CD8-positive, alpha-beta memory T cell (primary cell): ENCODE data around the gene LRRC42. TPM values are rescaled to one million over a fixed set of nuclear protein-coding genes. Genes with fewer than 3 reads are reported as not detected.
"Not testable (repeated sequence)": the region's sequence is repeated elsewhere in the genome, so short reads cannot be mapped to it uniquely, and the experiment has no call there.

Source experiments
- CTCF ChIA-PET: fragments of 350-600 bp; sonication (Branson Sonifier 250); formaldehyde crosslinking; loops from one replicate; lab custom pipeline; 2021; ENCODE audit warnings: antibody characterized with exemption; lab: Charles Lee
- POLR2A ChIA-PET: fragments of 350-600 bp; sonication (Branson Sonifier 250); formaldehyde crosslinking; loops from one replicate; lab custom pipeline; 2021; ENCODE audit warnings: antibody characterized with exemption; lab: Charles Lee
- DNase-seq, 5 donors: peaks; one replicate each; pipeline versions ENCODE4 v3.0.0 to v3.0.0-alpha.2; 2020 to 2022; ENCODE audit warnings: mixed read lengths in 1 of 5
- H3K27ac ChIP-seq: one replicate; pipeline ENCODE4 v1.7.0; 2013; ENCODE audit warnings: low read depth, mild to moderate bottlenecking, low read length, moderate library complexity
- H3K27me3 ChIP-seq: 2 replicates; pipeline ENCODE4 v1.7.0; 2013; ENCODE audit warnings: low read length, mild to moderate bottlenecking; ENCODE audit not compliant: insufficient read depth, poor library complexity, severe bottlenecking
- H3K36me3 ChIP-seq: 2 replicates; pipeline ENCODE4 v1.7.0; 2013; ENCODE audit warnings: mild to moderate bottlenecking, low read length, moderate library complexity; ENCODE audit not compliant: insufficient read depth
- H3K4me1 ChIP-seq: 2 replicates; pipeline ENCODE4 v1.7.0; 2013; ENCODE audit warnings: mild to moderate bottlenecking, low read length, moderate library complexity; ENCODE audit not compliant: insufficient read depth
- H3K4me3 ChIP-seq: 2 replicates; pipeline ENCODE4 v1.7.0; 2013; ENCODE audit warnings: mild to moderate bottlenecking, low read length
- H3K9me3 ChIP-seq: 2 replicates; pipeline ENCODE4 v1.7.0; 2013; ENCODE audit warnings: mild to moderate bottlenecking, low read length
- H3K27ac Mint-ChIP-seq, 8 donors: one replicate each; pipeline ENCODE4 v1.8.0; 2020 to 2021; ENCODE audit warnings: mixed read lengths in 8 of 8, mild to moderate bottlenecking in 6 of 8, inconsistent platforms in 3 of 8, moderate library complexity in 3 of 8
- H3K27me3 Mint-ChIP-seq, 2 donors: one replicate each; pipeline ENCODE4 v1.8.0; 2020 to 2021; ENCODE audit warnings: mixed read lengths in 2 of 2, mild to moderate bottlenecking in 1 of 2, moderate library complexity in 1 of 2
- H3K36me3 Mint-ChIP-seq, 3 donors: one replicate each; pipeline ENCODE4 v1.8.0; 2020 to 2021; ENCODE audit warnings: mixed read lengths in 3 of 3, inconsistent platforms in 1 of 3, mild to moderate bottlenecking in 1 of 3
- H3K4me1 Mint-ChIP-seq, 3 donors: one replicate each; pipeline ENCODE4 v1.8.0; 2020 to 2021; ENCODE audit warnings: mixed read lengths in 3 of 3, inconsistent platforms in 1 of 3, mild to moderate bottlenecking in 1 of 3
- H3K4me3 Mint-ChIP-seq, 7 donors: one replicate each; pipeline ENCODE4 v1.8.0; 2020 to 2021; ENCODE audit warnings: mixed read lengths in 7 of 7, mild to moderate bottlenecking in 6 of 7, moderate library complexity in 4 of 7, inconsistent platforms in 2 of 7
- H3K9me3 Mint-ChIP-seq, 5 donors: one replicate each; pipeline ENCODE4 v1.8.0; 2020 to 2022; ENCODE audit warnings: mixed read lengths in 5 of 5, mild to moderate bottlenecking in 3 of 5, moderate library complexity in 2 of 5, inconsistent platforms in 1 of 5
- polyA plus RNA-seq: library from polyadenylated mRNA; unstranded; fragments of 300-500 nt; fragmentation: Illumina TruSeq; gene quantifications from one replicate; pipeline ENCODE4 v1.2.3, GENCODE V29; 2021
- total RNA-seq, 2 experiments: library from RNA; stranded (reverse); gene quantifications; one replicate each; pipeline ENCODE4 v1.2.3, GENCODE V29; 2021

Gene LRRC42
- total and polyA plus RNA-seq, 3 experiments from 2014 or later, result 8.3 to 25.7 (median 23.6) TPM

GRCh38 chr1:53995683-53996082, 49.5 kb downstream of the LRRC42 start:
- DNase-seq, result no peak
- CTCF ChIA-PET, result no interaction called here
- peaks cover 1 to 3% of the 10 kb centered on the region in 2 donors for H3K27me3 Mint-ChIP-seq
- H3K36me3 ChIP-seq, result no peaks in the 10 kb centered on the region
- H3K36me3 Mint-ChIP-seq, result peaks cover 0 to 2% (median 0%) of the 10 kb centered on the region in 3 donors
- no peak overlapping the region for H3K4me3 ChIP-seq
- H3K27ac Mint-ChIP-seq, result no peak overlapping the region
- H3K27me3 ChIP-seq, result no peaks in the 10 kb centered on the region
- no peaks in the 10 kb centered on the region for H3K9me3 ChIP-seq
- H3K4me1 ChIP-seq, result no peaks in the 10 kb centered on the region
- no peak overlapping the region for H3K27ac ChIP-seq
- peaks cover 0 to 2% (median 0%) of the 10 kb centered on the region in 5 donors for H3K9me3 Mint-ChIP-seq
- no peaks in the 10 kb centered on the region for H3K4me1 Mint-ChIP-seq
- POLR2A ChIA-PET, result no interaction called here
- H3K4me3 Mint-ChIP-seq, result no peak overlapping the region

DNA sequence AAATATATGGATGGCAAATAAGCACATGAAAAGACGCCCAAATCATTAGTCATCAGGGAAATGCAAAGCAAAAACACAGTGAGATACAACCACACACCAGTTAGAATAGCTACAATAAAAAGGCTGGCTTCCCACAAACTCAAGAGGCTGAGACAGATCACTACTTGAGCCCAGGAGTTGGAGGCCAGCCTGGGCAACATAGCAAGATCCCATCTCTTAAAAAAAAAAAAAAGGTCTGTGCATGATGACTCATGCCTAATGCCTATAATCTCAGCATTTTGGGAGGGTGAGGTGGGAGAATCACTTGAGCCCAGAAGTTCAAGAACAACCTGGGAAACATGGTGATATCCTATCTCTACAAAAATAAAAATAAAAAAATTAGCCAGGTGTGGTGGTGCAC, 52.1 kb downstream of the LRRC42 start:
- H3K27ac ChIP-seq, result no peak overlapping the region
- ChIA-PET CTCF (no interaction called here), POLR2A (no interaction called here)
- Mint-ChIP-seq H3K27me3 (peaks cover 3 to 4% of the 10 kb centered on the region in 2 donors), H3K4me3 (no peak overlapping the region), H3K27ac (no peak overlapping the region), H3K36me3 (peaks cover 0 to 2% (median 0%) of the 10 kb centered on the region in 3 donors), H3K9me3 (peaks cover 0 to 2% (median 0%) of the 10 kb centered on the region in 5 donors), H3K4me1 (no peaks in the 10 kb centered on the region)
- H3K4me3 ChIP-seq, result no peak overlapping the region
- H3K4me1 ChIP-seq, result no peaks in the 10 kb centered on the region
- H3K27me3 ChIP-seq, result no peaks in the 10 kb centered on the region
- H3K36me3 ChIP-seq, result no peaks in the 10 kb centered on the region
- DNase-seq, result no peak
- no peaks in the 10 kb centered on the region for H3K9me3 ChIP-seq

DNA sequence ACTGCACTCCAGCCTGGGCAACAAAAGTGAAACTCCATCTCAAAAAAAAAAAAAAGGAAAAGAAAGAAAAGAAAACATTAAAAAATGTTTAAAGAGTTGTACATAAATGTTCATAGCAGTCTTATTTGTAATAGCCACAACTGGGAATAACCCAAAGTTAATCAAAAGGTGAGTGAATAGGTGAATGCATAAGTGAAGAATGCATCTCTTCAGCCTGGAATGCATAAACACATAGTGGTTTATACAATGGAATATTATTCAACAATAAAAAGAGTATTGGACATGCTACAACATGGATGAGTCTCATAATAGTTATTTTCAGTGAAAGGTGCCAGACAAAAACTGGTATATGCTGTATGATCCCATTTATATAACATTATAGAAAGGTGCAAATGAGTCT, 53.8 kb downstream of the LRRC42 start:
- Mint-ChIP-seq H3K4me3 (no peak overlapping the region), H3K9me3 (peaks cover 0 to 2% (median 0%) of the 10 kb centered on the region in 5 donors), H3K27ac (peak overlapping the region in 1 of 8 donors; percentile 4), H3K36me3 (peaks cover 0 to 2% (median 0%) of the 10 kb centered on the region in 3 donors), H3K27me3 (peaks cover 3 to 6% of the 10 kb centered on the region in 2 donors), H3K4me1 (no peaks in the 10 kb centered on the region)
- Histone ChIP-seq H3K27me3 (no peaks in the 10 kb centered on the region), H3K4me3 (no peak overlapping the region), H3K4me1 (no peaks in the 10 kb centered on the region), H3K9me3 (no peaks in the 10 kb centered on the region), H3K27ac (no peak overlapping the region), H3K36me3 (no peaks in the 10 kb centered on the region)
- CTCF ChIA-PET, result no interaction called here
- DNase-seq, result no peak
- POLR2A ChIA-PET, result no interaction called here

DNA sequence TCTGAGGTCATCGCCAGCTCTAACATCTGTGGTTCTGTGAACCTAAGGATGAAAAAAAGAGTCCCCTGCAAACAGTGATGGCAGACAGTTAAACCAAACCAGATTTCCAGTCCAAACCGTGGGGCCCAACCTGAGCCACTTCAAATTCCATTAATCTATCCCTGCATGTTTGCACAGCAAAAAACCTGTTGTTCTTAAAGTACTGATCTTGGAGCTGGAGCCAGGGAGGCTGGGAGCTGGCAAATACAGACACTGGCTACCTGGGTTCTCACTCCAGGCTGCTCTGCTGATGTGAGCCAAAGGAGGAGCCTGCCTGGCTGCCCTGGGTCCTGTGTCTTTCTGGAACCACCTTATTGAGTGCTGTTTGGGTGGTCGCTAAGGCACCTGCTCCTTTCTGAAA, 55.4 kb downstream of the LRRC42 start:
- Histone ChIP-seq H3K36me3 (no peaks in the 10 kb centered on the region), H3K4me3 (no peak overlapping the region), H3K27ac (no peak overlapping the region), H3K27me3 (no peaks in the 10 kb centered on the region), H3K9me3 (no peaks in the 10 kb centered on the region), H3K4me1 (no peaks in the 10 kb centered on the region)
- H3K9me3 Mint-ChIP-seq, result peaks cover 0 to 2% (median 0%) of the 10 kb centered on the region in 5 donors
- ChIA-PET CTCF (no interaction called here), POLR2A (no interaction called here)
- no peak overlapping the region for H3K4me3 Mint-ChIP-seq
- no peak for DNase-seq
- H3K4me1 Mint-ChIP-seq, result no peaks in the 10 kb centered on the region
- H3K27ac Mint-ChIP-seq, result no peak overlapping the region
- peaks cover 1 to 3% of the 10 kb centered on the region in 2 donors for H3K27me3 Mint-ChIP-seq
- peaks cover 0 to 2% (median 0%) of the 10 kb centered on the region in 3 donors for H3K36me3 Mint-ChIP-seq

GRCh38 chr1:54002544-54003248, 56.5 kb downstream of the LRRC42 start:
- Mint-ChIP-seq H3K9me3 (no peaks in the 10 kb centered on the region), H3K27ac (no peak overlapping the region), H3K4me3 (no peak overlapping the region), H3K4me1 (no peaks in the 10 kb centered on the region), H3K36me3 (no peaks in the 10 kb centered on the region), H3K27me3 (peaks cover 1 to 3% of the 10 kb centered on the region in 2 donors)
- H3K9me3 ChIP-seq, result no peaks in the 10 kb centered on the region
- no peaks in the 10 kb centered on the region for H3K36me3 ChIP-seq
- no peak overlapping the region for H3K27ac ChIP-seq
- H3K4me3 ChIP-seq, result no peak overlapping the region
- no peaks in the 10 kb centered on the region for H3K4me1 ChIP-seq
- POLR2A ChIA-PET, result no interaction called here
- no peak for DNase-seq
- CTCF ChIA-PET, result interaction anchor here (0.6 kb wide), 1 partner anchor 768 kb away, joined by 3 read pairs; no protein-coding TSS in a partner anchor
- H3K27me3 ChIP-seq, result no peaks in the 10 kb centered on the region

DNA sequence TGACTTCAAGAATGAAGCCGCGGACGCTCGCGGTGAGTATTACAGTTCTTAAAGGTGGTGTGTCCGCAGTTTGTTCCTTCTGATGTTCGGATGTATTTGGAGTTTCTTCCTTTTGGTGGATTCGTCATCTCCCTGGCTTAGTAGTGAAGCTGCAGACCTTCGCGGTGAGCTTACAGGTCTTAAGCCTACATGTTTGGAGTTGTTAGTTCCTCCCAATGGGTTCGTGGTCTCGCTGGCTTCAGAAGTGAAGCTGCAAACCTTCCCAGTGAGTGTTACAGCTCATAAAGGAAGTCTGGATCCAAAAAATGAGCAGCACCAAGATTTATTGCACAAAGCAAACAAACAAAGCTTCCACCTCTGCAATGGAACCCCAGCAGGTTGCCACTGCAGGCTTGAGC, 57.1 kb downstream of the LRRC42 start:
- H3K4me1 ChIP-seq, result no peaks in the 10 kb centered on the region
- ChIA-PET CTCF (interaction anchor here (0.6 kb wide), 1 partner anchor 767 kb away, joined by 3 read pairs; no protein-coding TSS in a partner anchor), POLR2A (no interaction called here)
- no peak overlapping the region for H3K4me3 ChIP-seq
- peaks cover 1 to 5% of the 10 kb centered on the region in 2 donors for H3K27me3 Mint-ChIP-seq
- H3K9me3 ChIP-seq, result no peaks in the 10 kb centered on the region
- no peaks in the 10 kb centered on the region for H3K4me1 Mint-ChIP-seq
- H3K27me3 ChIP-seq, result no peaks in the 10 kb centered on the region
- DNase-seq, result no peak
- no peaks in the 10 kb centered on the region for H3K36me3 Mint-ChIP-seq
- no peaks in the 10 kb centered on the region for H3K9me3 Mint-ChIP-seq
- H3K36me3 ChIP-seq, result no peaks in the 10 kb centered on the region
- H3K4me3 Mint-ChIP-seq, result no peak overlapping the region
- H3K27ac ChIP-seq, result no peak overlapping the region
- H3K27ac Mint-ChIP-seq, result no peak overlapping the region

GRCh38 chr1:54003750-54004480, 57.8 kb downstream of the LRRC42 start:
- H3K9me3 ChIP-seq, DNase-seq, CTCF ChIA-PET, H3K9me3 Mint-ChIP-seq, H3K4me3 ChIP-seq, H3K4me3 Mint-ChIP-seq, H3K4me1 Mint-ChIP-seq, H3K27me3 ChIP-seq, H3K27ac ChIP-seq, H3K4me1 ChIP-seq, H3K36me3 ChIP-seq, H3K36me3 Mint-ChIP-seq, POLR2A ChIA-PET: not testable (repeated sequence)
- H3K27me3 Mint-ChIP-seq, result peaks cover 1 to 10% of the 10 kb centered on the region in 2 donors
- H3K27ac Mint-ChIP-seq, result peak overlapping the region in 1 of 8 donors; percentile 60

GRCh38 chr1:54004481-54005049, 58.4 kb downstream of the LRRC42 start:
- H3K36me3 Mint-ChIP-seq, result no peaks in the 10 kb centered on the region
- Histone ChIP-seq H3K27ac (no peak overlapping the region), H3K4me1 (no peaks in the 10 kb centered on the region), H3K27me3 (no peaks in the 10 kb centered on the region), H3K36me3 (no peaks in the 10 kb centered on the region), H3K9me3 (no peaks in the 10 kb centered on the region), H3K4me3 (no peak overlapping the region)
- no peaks in the 10 kb centered on the region for H3K9me3 Mint-ChIP-seq
- no peak overlapping the region for H3K27ac Mint-ChIP-seq
- POLR2A ChIA-PET, result no interaction called here
- no peak for DNase-seq
- peaks cover 1 to 15% of the 10 kb centered on the region in 2 donors for H3K27me3 Mint-ChIP-seq
- H3K4me1 Mint-ChIP-seq, result no peaks in the 10 kb centered on the region
- CTCF ChIA-PET, result no interaction called here
- no peak overlapping the region for H3K4me3 Mint-ChIP-seq
